ENCODE results near the gene GJA9. TPM values are rescaled to one million over a fixed set of nuclear protein-coding genes. Genes with fewer than 3 reads are reported as not detected.

Gene GJA9
- polyA plus RNA-seq, 1 experiment = 0.05 TPM

DNA sequence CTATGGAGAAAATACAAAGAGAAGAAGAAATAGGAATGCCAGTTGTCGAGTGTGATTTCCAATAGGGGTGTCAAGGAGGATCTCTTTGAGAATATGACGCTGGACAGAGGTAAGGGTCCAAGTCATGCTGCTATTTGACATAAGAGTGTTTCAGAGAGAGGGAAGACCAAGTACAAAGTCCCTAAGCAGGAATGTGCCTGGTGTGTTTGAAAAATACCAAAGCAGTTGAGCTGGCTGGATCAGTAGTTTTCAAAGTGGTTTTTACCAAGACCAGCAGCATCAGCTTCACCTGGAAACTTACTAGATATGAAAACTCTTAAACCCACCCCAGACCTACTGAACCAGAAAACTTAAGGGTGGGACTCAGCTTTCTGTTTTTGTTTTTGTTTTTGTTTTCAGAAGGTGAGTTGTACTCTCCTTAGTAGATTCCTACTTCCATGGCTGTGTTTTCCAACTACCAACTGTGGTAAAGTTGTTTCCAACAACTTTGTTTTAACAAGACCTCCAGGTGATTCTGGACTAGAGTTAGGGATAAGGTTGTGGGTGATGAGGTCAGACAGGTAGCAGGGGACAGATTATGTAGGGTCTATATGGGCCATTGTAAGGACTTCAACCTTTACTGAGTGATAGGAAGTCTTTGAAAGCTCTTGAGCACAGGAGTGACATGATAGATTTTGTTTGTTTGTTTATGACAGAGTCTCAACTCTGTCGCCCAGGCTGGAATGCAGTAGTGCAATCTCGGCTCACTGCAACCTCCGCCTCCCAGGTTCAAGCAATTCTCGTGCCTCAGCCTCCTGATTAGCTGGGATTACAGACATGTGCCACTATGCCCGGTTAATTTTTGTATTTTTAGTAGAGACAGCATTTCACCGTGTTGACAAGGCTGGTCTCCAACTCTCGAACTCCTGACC is 7.3 kb upstream of the GJA9 start:
- CTCF ChIA-PET = interaction anchor here (1.7 kb wide), 1 partner anchor 13 kb away, joined by 4 read pairs; no protein-coding TSS in a partner anchor
- POLR2A ChIA-PET = no interaction called here
- no peak for DNase-seq (ENCODE audit: low read depth)
- no peaks in the 10 kb centered on the region for H3K27me3 ChIP-seq (ENCODE audit: control insufficient read depth, insufficient read depth, low read length)
- H3K36me3 ChIP-seq (ENCODE audit: control insufficient read depth, insufficient read depth, low read length) = no peaks in the 10 kb centered on the region
- no peak overlapping the region for H3K4me3 ChIP-seq (ENCODE audit: low read depth, low read length)
- TF ChIP-seq CTCF (IDR thresholded peaks at IDR 0.05; ENCODE audit: insufficient read depth, low read depth, low read length) = no peak

DNA sequence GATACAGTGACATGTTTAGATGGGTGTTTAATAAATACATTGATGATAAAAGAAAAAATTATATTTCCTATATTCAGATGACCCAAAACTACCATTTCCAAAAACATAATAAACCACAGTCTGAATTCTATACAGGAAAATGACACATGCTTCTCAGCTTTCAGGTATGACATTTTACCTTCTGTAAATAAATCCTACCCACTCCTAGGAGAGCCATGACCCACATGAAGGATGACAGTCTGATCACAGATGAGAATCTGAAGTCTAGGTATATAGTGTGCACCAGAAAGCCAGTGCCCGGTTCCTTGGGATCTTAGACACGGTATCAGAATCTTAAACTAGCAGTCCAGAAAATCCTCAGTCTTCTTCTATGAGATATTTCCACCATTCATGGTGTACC is 3.7 kb upstream of the GJA9 start:
- Histone ChIP-seq H3K4me3 (ENCODE audit: low read depth, low read length) (no peak overlapping the region), H3K36me3 (ENCODE audit: control insufficient read depth, insufficient read depth, low read length) (no peaks in the 10 kb centered on the region), H3K27me3 (ENCODE audit: control insufficient read depth, insufficient read depth, low read length) (no peaks in the 10 kb centered on the region)
- no peak for TF ChIP-seq CTCF (IDR thresholded peaks at IDR 0.05; ENCODE audit: insufficient read depth, low read depth, low read length)
- POLR2A ChIA-PET = no interaction called here
- CTCF ChIA-PET = no interaction called here
- no peak for DNase-seq (ENCODE audit: low read depth)

DNA sequence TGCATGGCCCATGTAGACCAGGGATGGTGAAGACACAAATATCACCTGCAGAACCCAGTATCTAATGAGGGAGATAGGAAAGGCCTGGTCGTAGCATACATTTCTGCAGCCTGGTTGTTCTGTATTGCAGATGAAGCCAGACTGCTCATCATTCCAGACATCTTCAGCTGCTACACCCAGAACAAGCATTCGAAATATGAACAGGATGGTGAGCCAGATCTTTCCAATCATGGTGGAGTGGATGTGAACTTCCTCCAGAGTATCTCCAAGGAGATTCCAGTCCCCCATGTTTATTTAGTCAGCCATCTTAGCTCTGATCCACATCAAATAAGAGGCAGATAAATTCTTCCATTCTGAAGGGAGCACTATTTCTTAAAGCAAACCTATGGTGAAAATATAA is 5.6 kb downstream of the GJA9 start:
- ChIA-PET CTCF (interaction anchor here (1.3 kb wide), 1 partner anchor 13 kb away, joined by 4 read pairs; no protein-coding TSS in a partner anchor), POLR2A (no interaction called here)
- no peaks in the 10 kb centered on the region for H3K36me3 ChIP-seq (ENCODE audit: control insufficient read depth, insufficient read depth, low read length)
- no peak overlapping the region for H3K4me3 ChIP-seq (ENCODE audit: low read depth, low read length)
- no peaks in the 10 kb centered on the region for H3K27me3 ChIP-seq (ENCODE audit: control insufficient read depth, insufficient read depth, low read length)
- no peak for TF ChIP-seq CTCF (IDR thresholded peaks at IDR 0.05; ENCODE audit: insufficient read depth, low read depth, low read length)
- DNase-seq (ENCODE audit: low read depth) = no peak

DNA sequence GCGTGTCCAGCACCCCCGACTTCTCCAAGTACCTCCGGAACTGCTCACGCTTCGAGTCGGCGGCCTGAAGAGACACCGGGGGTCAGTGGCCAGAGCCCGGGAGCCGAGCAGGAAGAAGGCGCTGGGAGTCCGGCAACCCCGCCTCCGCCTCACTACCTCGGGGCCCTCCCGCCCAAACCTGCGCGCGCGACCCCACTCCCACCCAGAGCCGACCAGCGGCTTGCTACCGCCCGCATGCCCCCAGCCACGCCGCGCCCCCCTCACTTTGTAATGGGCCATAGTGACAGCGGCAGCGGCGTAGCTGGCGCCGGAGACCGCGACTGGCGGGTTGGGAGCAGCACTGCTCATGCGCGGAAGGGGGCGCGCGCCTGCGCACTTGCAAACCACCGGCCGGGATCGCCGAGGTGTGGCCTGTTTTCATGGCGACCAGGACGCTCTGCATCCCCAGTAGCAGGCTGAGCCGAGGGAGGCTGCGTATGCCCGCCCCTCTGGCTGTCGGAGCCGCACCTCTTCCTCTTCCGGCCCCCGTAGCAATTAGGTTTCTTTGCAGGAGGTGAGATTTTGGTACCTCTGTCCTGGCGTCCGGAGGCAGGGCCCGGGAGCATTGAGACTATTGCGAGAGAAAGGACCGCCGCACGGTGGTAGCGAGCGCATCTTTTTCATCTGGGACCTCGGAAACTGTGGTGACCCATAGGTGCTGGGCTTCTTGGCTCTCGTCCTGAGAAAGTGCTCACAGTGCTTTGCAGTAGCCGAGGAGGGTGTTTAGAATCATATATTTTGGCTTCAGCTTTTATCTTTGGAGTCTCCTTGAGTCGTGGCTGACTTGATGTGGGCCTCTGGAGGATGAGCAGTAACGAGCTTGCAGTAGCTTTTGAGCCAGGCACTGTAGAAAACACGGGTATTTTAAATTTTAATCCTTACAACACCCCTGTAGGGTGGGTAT is 8.1 kb downstream of the GJA9 start, which contains the start of gene MYCBP:
Gene MYCBP, minus strand, starts transcription at position 322 of the 943 bp plus-strand sequence. Its CDS starts 43 bp downstream, at position 279.
- CTCF ChIA-PET = no interaction called here
- peak within 1 kb of the TSS; percentile 56 for H3K4me3 ChIP-seq (ENCODE audit: low read depth, low read length)
- POLR2A ChIA-PET = no interaction called here

More for the DNA sequence above, 8.1 kb downstream of the GJA9 start, which contains the start of gene MYCBP:
- Histone ChIP-seq H3K27me3 (ENCODE audit: control insufficient read depth, insufficient read depth, low read length) (no peaks in the 10 kb centered on the region), H3K36me3 (ENCODE audit: control insufficient read depth, insufficient read depth, low read length) (no peaks in the 10 kb centered on the region)
- TF ChIP-seq CTCF (IDR thresholded peaks at IDR 0.05; ENCODE audit: insufficient read depth, low read depth, low read length) = 0 out of 2 replicates have a peak, but pooled peaks have one; percentile 1
- peak; percentile 77 for DNase-seq (ENCODE audit: low read depth)

All from BJ (cell line).